NCI-H460 (cell line): ENCODE results near the gene LIN7C. TPM values are rescaled to one million over a fixed set of nuclear protein-coding genes. Genes with fewer than 3 reads are reported as not detected.

Experiments
- DNase-seq: peaks from one replicate; pipeline ENCODE4 v3.0.0-alpha.2; 2016; ENCODE audit warnings: low read depth; ENCODE audit errors: extremely low read depth
- total RNA-seq: library from RNA; depleted of rRNA; stranded (reverse); fragments of >200 nt; shearing (Covaris generic); gene quantifications from 2 replicates; pipeline ENCODE4 v1.2.3, GENCODE V29; 2014

The LIN7C gene
- total RNA-seq, 1 experiment from 2014 or later = 67.4 TPM

DNA sequence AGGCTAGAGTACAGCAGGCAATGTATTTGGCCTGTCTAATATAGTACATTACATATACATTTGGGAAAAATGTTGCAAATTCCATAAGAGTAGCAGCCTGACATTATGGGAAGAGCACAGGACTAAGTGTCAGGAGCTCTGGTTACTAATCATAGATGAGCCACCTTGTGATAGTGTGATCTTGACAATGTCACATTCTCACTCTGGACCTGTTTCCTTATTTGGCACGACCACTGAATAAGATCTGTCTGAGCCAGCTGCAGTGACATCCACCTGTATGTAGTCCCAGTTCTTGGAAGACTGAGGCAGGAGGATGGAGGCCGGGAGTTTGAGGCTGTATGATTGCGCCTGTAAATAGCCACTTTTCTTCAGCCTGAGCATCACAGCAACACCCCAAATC, 5.7 kb upstream of the LIN7C start:
- DNase-seq = no peak

DNA sequence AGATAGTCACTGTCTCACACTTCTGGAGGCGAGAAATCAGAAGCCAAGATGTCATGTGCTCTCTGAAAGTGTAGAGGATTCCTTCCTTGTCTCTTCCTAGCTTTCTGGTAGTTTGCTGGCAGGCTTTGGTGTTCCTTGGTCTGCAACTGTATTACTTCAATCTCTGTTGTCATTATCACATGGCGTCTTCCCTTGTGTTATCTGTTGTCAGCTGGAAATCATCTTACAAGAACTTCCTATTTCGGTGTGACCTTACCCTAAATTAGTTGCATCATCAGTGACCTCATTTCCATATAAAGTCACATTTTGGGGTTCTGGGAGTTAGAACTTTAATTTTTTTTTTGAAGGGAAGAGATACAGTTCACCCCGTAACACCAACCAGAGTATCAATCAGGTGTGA, 3.3 kb upstream of the LIN7C start:
- DNase-seq = no peak

DNA sequence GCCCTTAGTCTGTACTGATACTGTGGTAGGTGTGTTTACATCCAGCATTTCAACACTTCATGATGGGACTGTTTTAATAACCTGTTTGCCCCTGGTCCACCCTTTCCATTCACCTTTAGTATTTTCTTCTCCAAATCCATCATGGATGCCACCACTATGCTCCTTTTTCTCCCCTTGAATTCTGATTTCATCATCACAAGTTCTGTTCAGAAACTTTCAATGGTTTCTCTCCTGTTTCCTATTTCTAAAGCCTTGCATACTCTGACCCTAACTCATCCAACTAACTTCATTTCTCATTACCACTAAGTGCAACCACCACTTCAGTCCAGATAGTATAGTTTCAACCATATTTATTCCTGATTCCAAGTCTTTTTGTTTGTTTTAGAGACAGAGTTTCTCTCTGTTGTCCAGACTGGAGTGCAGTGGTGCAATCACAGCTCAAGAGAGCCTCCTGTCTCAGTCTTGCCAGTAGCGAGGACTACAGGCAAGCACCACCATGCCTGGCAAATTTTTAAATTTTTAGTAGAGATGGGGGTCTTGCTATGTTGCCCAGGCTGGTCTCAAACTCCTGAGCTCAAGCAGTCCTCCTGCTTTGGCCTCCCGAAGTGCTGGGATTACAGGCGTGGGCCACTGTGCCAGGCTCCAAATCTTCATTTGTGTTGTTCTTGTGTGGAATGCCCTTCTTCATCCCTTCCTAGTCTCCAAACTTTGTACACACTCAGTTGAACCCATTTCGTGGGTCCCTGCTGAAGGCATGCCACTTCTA, 1.2 kb upstream of the LIN7C start:
- DNase-seq = no peak

DNA sequence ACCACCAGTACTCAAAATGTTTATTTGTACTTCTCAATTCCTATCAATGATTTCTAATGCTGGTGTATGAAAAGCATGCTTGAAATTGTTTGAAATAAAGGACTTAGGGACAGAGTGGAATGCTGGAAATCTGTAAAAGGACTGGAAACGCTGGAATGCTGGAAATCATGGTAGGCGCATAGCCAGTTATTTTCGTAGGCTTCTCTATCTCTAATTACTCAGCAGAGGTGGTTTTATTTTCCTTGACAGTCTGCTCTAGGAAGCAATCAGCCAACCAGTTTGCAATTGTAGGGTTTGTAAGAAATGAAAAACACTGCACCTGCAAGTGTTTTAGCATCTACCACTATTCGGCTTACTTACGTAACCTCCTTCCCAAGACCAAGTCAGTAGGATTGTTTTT, 788 bp downstream of the LIN7C start:
- no peak for DNase-seq

DNA sequence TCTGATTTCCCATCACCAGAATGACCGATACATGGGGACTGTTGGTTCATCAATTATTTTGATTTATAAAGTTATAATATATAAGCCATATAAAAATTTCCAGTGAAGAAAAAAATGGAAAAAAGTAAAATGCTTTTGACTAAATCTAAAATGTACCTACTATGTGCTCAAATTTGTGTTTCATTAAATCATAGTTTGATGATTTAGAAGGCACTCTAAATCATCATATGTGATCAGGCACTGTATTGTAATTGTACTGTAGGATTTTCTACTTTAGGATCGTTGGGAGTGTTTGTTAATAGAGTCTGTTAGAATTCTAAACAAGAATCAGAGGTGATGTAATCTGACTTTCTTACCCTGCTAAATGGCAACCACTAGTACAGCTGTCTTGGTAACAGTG, 2.4 kb downstream of the LIN7C start:
- no peak for DNase-seq

DNA sequence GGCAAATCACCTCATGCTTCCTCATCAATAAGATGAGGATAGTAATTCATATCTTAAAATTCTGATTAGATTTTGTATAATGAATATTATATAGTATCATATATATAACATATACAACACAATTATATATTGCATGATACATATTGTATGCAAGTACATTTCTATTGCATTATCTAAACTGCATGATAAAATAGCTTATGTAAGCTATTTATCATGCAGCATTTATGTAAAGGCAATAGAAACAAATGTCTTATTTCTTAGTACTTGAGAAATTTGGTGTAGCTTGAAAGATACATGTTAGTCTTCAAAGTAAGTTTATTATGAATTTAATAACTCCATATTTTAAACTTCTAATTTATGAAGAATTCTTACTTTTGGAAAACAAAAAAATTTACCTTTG, 5.5 kb downstream of the LIN7C start:
- no peak for DNase-seq

DNA sequence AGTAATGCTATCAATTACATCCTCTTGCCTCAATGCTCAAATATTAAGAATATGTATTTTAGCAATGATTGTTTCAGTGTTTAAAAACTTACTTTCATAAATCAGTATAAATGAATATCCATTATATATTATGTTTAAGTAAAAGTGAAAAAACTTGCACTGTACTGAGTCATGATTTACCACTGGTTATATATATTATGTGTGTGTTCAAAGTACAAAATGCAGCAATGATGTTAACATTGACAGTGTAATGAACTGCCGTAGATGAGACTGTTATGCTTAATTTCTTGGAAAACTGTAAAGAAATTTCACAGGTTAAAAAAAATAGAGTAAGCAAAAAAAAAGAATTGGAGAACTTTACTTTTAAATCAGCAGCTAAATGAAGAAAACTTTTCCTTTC, 8.7 kb downstream of the LIN7C start:
- no peak for DNase-seq

DNA sequence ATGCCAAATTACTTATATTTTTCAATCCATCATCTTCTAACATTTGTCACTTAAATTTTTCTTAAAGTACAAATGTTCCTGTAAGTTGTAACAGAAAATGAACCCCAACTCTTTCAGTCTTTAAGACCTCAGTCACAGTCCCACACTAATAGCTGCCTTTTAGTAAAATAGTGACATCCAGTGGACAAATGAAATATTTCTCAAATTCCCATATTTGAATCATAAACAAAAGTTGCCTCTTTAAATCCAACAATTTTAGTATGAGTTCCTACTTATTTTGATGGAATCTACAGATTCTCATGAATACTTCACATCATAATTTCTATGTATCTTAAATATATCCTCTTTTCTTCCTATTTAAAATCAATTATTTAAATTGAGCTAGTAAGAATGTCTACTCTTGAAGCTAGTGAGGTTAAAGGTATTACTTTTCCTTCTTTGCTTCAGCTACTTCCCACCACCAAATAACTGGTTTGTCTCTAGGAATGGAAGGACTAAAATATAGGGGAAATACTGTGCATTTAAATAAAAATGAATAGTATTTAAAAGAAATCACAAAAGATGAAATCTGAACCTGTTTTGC, 9.2 kb downstream of the LIN7C start:
- DNase-seq = no peak

DNA sequence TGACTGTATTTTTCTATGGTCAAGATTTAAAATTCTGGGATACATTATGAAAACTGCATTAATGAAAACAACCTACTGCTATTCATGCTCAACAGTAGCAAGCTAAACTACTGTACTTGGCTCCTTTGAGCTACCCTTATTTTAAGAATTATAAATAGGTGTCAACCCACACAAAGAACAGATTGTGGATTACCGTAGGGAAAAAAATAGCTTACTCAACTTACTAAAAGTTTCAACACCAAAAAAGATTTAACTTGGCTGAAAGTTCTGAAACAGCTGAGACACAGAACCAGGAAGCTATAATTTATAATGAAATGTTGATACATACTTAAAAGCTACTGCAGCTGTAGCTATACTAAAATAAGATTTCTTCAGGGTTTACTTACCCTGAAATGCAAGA, 10.1 kb downstream of the LIN7C start:
- DNase-seq = no peak

DNA sequence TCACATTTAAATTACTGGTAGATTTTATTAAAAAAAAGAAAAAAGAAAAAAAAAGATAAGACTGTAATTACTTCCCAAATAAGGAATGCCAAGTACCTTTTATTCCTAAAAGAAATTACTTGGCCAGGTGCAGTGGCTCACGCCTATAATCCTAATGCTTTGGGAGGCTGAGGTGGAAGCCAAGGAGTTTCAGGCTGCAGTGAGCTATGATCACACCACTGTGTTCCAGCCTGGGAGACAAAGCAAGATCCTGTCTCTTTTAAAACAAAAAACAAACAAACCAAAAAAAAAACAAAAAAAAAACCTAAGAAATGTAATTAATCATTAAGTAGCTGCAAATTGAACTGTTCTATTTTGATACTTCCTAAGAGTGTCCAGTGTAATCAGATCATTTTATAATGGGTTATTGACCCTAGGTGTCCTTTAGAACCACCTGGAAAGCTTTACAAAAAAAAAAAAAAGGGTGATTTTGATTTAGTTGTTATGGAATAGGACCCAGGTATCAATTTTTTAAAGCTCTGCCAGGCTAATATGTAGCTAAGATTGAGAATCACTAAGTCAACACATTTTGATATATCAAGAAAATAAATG, 10.8 kb downstream of the LIN7C start:
- no peak for DNase-seq

DNA sequence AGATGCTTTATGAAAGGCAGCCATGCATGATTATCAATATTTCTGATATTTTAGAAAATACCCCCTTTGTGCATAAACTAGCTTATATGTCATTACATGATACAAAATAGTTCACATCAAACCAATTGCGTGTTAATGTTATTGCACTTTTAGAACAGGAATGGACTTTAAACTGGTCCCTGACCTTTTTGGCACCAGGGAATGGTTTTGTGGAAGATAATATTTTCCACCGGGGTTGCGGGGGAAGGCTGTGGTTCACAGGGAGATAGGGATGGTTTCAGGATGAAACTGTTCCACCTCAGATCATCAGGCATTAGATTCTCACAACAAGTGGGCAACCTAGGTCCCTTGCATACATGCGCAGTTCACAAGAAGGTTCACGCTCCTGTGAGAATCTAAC, 17.5 kb downstream of the LIN7C start:
- DNase-seq = no peak

DNA sequence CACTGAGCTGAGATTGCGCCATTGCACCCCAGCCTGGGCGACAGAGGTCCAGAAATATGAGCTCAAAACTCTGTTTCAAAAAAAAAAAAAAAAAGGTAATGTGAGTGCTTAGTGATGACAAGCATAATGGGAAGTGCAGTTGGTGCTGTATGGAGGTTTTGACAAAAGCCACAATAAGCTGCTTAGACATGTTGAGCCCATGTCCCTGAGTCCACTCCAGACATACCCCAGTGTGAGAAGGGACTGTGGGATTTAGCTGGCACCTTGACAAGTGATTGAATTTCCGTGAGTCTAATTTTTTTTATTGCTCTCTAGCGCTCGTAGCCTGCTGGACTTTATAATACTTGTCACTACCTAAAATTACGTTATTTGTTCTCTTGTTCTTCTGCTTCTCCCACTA, 18.9 kb downstream of the LIN7C start:
- DNase-seq = no peak

DNA sequence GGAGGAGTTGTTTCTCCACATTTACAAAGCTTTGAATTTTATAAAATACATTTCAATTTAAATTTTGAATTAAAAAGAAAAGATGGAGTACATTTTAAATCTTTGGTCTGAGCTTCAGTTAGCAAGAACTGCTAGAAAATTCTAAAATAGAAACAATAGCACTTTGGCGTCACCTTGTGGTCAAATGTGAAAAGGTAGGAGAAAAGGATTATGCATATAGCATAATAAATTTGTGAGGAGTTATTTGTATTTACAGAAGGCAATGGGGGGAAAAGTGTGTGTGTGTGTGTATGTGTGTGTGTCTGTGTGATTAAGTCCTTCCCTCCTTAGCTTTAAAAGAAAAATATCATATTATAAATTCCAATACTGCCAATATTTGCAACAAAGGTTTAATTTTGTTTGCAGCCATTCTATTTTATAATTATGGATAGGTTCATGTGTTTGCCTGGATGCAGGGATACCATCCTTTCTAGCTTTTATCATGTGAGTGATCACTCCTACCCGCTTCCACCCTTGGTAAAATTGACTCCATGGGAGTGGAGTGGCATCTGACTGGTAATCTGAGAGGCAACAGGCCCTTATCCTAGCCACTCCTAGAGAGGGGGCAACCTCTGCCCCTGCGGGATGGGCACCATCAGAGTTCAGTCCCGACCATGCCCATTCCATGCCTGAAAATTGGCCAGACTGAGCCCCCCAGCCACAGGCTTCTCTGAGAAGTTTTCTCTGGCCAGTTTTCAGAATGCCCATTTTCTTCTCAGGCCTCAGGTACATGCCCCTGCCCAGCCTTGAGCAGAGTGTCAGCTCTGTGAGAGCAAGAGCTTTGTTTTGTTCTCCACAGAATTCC, 20.4 kb downstream of the LIN7C start:
- peak; percentile 64 for DNase-seq

DNA sequence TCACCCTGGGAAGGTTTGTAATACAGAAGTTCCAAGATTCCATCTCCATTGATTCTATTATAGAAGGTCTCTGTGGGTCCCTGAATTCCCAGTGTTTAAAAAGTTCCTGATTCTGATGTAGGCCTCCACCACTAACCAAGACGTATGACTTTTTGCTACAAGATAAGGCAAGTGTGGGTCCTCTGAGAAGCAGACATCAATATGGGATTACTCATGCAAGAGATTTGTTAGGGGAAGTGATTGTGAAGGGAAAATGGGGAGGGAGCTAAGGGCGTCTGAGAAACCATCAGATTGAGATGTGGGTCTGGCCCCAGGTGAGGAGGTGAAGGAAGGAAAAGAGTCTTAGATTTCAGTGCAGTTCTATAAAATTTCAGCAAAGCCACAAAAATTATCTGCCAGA, 23.8 kb downstream of the LIN7C start:
- DNase-seq = no peak

DNA sequence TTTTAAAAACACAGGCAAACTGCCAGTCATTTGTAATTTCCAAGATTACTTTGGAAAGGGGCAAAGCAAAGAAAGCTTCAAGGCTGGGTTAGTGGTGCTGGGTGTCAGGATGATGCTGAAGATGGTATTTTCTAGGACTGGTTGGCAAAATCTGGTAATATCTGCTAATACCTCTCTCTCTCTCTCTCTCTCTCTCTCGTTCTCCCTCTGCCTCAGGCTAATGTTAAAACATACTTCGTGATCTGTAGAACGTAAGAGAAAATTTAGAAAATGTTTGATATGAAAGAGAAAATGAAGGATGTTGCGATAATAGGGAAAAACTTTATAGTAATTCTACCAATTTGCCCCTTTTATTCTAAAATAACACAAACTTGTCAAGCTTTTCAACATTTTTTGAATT, 24.6 kb downstream of the LIN7C start:
- DNase-seq = no peak

DNA sequence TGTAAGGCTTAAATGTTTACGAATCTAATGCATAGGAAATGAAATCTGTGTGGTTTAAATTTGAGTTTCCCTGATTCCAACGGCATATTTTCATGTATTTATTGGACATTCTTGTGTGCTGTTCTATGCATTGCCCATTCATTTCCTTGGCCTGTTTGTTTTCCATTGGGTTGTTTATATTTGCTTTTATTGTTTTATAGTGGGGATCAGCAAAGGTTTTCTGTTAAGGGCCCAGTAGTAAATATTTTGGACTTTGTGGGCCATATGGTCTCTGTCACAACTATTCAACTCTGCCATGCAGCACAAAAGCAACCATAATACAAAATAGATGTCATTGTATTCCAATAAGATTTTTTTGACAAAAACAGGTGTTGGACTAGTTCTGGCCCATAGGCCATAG, 28.7 kb downstream of the LIN7C start:
- no peak for DNase-seq

DNA sequence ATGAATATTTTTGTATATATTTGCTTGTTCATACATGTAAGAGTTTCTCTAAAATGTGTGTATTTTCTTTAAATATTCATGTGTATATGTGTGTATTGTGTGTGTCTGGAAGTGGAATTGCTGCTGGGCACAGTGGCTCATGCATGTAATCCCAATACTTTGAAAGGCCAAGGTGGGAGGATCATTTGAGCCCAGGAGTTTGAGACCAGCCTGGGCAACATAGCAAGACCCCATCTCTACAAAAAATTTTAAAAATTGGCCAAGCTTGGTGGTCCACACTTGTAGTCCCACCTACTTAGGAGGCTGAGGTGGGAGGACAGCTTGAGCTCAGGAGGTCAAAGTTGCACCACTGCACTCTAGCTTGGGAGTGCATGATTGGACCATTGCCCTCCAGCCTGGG, 29.3 kb downstream of the LIN7C start:
- DNase-seq = no peak

DNA sequence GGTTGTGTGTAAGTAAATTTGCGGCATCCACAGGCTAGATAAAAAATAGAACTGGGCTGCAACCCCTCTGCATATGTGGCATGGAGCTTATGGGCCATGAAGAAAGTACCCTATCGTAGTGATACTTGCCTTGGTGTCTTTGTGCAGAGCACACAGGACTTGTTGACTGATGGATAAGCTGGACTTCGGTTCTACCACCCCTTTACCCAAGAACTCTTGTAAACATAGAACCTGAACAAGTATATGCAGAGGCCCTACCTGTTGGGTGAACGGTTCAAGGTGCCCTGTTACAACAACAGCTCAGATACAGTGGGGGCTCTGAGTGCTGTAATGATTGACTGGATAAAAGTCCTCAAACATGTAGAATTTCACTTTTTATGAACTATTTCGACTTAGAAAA, 30.9 kb downstream of the LIN7C start:
- no peak for DNase-seq

DNA sequence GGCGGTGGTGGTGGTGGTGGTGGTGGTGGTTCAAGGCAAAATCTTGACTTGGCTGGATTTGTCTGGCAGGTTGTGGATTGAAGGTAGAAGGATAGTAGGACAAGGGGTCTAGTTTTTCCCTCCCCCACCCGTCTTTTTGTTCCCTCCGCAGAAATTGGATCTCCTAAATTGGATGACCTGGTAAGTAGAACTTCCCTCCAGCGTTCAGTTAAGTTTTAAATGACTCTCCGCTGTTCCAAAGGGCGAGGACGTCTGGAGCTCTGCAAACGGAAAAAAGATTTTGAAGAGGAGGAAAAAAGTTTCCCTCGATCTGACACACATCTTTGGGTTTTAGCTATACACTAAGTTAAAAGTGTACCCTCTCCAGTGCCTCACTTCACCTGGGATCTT, 33.6 kb downstream of the LIN7C start:
- DNase-seq = no peak

DNA sequence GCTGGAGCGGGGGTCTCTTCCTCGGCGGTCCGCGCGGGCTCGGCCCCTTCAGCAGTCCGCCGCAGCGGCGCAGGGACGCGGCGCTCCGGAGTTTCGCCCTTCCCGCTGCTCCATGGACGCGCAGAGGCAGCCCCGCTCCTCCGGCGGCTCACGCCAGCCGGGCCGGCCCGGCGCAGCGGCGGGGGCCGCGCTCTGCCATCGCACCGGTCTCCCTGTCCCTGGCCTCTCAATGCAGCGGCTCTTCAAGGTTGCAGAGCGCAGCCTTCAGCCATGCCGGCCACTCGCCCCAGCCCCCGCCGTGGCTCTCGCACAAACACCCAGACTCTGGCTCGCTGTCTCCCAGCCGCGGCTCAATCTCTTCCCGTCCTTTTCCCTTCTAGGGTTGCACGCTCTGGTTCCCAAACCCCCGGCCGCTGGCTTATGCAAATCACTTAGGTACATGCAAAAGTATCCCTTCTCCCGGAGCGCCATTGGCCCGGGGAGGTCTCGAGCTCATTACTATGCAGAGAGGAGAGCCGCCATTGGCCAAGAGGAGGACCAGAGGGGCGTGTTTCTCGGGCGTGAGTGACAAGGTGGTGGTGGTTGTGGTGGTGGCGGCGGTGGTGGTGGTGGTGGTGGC, 34.1 kb downstream of the LIN7C start, which contains the start of gene LGR4:
LGR4 (minus strand) TSS at position 393 of the 619 bp plus-strand sequence. CDS start 488 bp downstream, outside the sequence.
- peak; percentile 93 for DNase-seq
